ENCODE results near the gene TMEM17. TPM values are rescaled to one million over a fixed set of nuclear protein-coding genes. Genes with fewer than 3 reads are reported as not detected.

TMEM17 gene
- total RNA-seq, 2 experiments from 2014 or later: 0.34 to 0.42 TPM

DNA sequence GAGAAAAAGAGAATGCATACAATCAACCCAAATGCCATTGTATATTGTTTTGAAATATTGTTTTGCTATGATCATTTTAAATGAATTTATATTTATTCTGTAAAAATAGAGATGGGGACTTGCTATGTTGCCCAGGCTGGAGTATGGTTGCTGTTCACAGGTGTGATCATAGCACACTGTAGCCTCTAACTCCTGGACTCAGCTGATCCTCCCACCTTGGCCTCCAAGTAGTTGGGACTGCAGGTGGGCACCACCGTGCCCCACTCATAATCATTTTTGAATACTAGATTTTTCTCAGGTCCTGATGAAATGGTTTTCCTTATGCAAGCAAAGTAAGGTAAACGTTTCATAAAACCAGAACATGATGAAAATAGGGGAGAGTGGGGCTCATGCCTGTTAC lies 46.3 kb downstream of the TMEM17 start:
- ChIA-PET POLR2A (no interaction called here), CTCF (interaction anchor here (0.6 kb wide), 1 partner anchor 522 kb away, joined by 3 read pairs; no protein-coding TSS in a partner anchor)

DNA sequence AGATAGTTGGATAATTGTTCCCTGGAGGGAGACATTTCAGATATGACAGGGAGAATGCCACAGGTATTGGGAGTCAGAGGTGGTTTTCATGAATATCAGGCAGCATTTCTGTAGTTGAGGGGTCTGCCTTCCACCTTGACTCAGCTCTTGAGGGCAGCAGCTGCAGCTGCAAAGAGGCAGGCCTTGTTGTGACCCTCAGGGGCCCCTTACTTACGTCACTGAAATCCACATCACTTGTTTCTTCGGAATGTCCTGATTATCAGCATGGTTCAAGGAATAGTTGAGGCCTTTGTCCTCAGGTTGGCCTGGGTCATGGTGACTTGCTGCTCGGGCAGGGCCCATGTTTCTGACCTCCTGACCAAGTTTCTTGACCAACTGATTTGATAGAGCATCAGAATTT lies 46.9 kb downstream of the TMEM17 start:
- POLR2A ChIA-PET: no interaction called here
- CTCF ChIA-PET: interaction anchor here (0.6 kb wide), 1 partner anchor 521 kb away, joined by 3 read pairs; no protein-coding TSS in a partner anchor

DNA sequence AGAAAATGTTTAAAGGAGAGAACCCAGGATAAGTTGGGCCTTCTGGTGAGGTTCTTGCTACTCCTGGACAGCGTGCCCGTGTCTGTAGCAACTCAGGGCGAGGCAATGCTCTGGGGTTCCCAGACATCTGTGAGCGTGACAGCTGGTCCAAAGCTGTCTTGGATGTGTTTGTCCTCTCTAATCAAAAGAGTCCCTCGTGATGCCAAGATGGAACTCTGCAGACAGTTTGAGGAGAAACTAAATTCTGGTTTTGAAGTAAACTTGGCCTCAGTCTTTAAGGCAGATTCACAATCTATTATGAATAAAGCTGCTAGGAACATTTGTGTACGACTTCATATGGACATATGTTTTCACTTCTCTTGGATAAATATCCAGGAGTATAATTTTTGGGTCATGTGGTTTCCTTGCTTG lies 47.3 kb downstream of the TMEM17 start:
- POLR2A ChIA-PET: no interaction called here

DNA sequence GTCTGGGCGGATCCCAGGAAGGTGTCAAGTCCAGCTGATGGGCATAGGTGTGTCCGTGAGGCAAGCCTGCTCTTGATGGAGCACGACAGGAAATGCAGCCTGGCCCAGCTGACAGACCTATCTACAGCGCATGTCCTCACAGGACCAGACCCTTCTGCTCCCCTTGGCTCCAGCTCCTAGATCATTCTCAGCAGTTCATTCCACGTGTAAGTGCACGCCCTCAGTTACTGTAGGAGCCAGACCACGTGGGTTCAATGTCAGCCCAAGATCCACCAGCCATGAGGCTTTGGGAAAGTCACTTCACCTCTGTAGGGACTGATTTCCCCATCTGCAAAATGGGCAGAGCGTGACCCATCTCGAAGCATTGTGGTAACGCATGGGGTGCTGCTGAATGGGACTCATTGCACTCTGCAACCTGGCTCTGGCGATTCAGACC lies 47.8 kb downstream of the TMEM17 start:
- ChIA-PET POLR2A (no interaction called here), CTCF (interaction anchor here (1.1 to 4.2 kb wide), 3 partner anchors 11 to 316 kb away, joined by 3 to 58 read pairs (median 5); no protein-coding TSS in a partner anchor)

More for the DNA sequence above, 47.3 kb downstream of the TMEM17 start:
- CTCF ChIA-PET: no interaction called here

DNA sequence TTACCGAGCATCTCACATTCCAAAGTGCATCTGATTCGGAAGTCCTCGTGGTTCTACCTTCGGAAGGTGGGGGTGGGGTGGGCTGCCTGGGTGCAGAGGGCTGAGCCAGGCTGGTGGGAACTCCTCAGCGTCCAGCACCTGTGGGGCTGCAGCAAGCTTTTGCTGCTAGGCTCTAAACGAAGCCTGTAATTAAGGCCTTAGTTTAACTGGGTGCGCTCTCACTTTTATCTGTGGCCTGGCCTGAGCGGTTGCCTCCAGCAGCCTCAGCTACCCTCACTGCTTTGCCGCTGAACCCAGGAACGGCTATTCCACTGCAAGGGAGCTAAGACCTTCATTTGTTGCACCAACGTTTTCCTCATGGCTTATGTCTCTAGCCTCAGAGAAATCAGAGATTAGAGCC lies 48.4 kb downstream of the TMEM17 start:
- ChIA-PET POLR2A (interaction anchor here (0.6 kb wide), 1 partner anchor 919 kb away, joined by 4 read pairs; no protein-coding TSS in a partner anchor), CTCF (interaction anchor here (0.6 to 4.2 kb wide), 8 partner anchors 9 to 605 kb away, joined by 3 to 58 read pairs (median 3); partner anchors contain the start of gene EHBP1)

DNA sequence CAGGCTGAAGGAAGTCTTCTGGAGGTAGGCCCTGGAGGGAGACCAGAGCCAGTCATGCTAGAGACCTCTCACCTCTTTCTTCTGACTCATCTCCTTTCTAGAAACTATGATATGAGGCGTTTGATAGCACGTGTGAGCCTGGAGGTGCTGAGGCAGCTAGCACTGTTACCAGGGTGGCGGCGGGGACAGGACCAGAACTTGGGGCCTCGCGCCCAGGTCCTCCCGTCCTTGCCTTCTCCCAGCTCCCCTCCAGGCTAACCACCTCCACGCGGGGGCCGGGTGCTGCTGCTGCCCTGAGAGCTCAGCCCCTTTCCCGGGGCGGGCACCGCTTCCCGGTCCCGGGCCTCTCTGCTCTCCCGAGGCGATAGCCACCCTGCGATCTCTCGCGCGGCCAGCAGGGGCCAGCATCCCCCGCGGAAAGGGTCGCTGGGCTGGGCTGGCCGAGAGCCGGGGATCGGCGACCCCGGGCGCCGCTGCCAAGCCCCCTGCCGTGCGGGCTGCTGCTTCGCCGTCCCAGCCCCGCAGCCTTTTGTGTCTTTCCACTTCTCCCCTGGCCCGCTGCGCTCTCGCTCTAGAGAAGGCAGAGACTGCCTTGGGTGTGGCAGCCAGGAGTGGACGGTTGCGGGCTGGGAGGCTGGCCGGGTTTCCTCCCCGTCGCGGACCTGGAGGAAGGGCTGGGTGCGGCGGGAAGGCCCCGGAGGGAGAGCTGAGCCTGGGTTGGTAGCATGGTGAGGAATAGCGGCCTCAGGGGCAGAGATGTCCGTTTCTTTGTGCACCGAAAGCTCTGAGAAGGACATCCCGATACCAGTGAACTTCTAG lies 49.1 kb downstream of the TMEM17 start:
- POLR2A ChIA-PET: interaction anchor here (0.6 kb wide), 1 partner anchor 918 kb away, joined by 4 read pairs; no protein-coding TSS in a partner anchor
- CTCF ChIA-PET: interaction anchor here (0.6 to 4.2 kb wide), 14 partner anchors 9 to 604 kb away, joined by 3 to 58 read pairs (median 4); partner anchors contain the start of genes EHBP1 and TMEM17

DNA sequence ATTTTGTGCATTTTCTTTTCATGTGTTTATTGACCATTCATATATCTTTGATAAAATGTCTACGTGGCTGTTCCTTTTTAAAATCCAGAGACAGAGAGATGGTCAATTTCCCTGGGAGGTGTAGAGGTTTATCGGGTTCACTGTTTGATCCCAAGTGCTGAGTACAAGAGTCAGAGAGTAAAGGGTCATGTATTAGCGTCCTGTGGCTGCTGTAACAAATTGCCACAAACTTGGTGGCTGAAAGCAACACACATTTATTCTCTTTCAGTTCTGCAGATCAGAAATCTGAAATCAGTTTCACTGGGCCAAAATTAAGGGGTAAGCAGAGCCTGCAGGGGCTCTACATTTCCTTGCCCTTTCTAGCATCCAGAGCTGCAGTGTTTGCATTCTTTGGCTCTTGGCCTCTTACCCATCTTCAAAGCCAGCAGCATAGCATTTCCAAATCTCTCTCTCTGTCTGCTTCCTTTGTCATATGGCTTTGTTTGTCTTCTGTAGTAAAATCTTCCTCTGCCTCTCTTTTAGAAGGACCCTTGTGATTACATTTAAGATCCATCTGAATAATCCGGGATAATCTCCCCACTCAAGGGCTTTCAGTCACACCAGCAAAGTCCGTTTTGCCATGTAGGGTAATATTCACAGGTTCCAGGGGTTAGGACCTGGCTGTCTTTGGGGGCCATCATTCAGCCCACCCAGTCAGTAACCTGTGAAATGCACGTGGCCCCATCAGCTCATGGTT lies 49.9 kb downstream of the TMEM17 start:
- ChIA-PET CTCF (interaction anchor here (0.7 to 4.2 kb wide), 10 partner anchors 9 to 318 kb away, joined by 3 to 58 read pairs (median 4); partner anchors contain the start of genes EHBP1 and TMEM17), POLR2A (no interaction called here)

DNA sequence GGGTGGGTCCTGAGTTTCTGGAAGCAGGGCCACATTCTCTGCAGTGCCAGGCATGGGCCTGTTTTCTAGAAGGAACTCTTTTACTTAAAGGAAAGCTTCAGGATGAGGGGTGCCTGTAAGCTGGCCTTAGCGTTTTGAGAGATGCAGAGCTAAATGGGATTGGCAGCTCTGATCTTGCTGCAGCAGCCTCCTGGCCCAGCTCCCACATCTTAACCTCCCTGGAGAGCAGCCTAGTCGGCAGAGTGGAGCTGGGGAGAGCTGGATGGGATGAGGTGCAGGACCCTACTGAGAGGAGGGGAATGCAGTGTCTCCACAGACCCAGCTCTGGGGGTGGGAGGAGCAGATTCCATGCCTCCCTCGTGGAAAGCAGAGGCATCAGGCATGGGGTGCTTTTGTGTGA lies 52.0 kb downstream of the TMEM17 start:
- ChIA-PET POLR2A (no interaction called here), CTCF (no interaction called here)

DNA sequence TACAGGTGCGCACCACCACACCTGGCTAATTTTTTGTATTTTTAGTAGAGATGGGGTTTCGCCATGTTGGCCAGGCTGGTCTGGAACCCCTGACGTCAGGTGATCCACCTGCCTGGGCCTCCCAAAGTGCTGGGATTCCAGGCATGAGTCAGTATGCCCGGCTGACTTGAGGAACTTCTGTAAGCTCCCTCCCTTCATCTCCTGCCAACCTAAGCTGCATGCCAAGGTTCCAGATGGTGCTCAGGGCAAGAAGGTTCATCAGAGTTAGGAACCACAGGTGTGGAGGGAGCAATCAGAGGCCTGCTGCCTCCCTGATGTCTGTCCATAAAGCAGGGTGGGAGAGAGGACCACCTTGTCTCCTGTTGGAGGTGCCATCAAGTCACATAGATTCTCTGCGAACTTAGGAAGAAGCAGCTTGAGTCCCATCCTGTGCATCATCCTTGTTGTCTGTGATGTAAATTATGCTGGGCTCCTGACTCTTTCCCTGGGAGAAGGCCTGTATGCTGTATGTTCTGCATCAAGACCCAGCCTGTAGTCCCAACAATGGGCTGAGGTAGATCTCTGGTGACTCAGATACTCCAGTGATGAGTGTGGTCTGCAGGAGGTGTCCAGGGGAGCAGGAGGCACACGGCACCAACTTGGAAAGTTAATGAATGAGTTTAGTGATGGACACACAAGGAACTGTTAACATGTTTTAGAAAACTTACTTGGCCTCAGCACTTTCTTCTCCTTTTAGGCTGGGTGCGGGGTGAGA lies 53.1 kb downstream of the TMEM17 start:
- CTCF ChIA-PET: no interaction called here
- POLR2A ChIA-PET: no interaction called here

DNA sequence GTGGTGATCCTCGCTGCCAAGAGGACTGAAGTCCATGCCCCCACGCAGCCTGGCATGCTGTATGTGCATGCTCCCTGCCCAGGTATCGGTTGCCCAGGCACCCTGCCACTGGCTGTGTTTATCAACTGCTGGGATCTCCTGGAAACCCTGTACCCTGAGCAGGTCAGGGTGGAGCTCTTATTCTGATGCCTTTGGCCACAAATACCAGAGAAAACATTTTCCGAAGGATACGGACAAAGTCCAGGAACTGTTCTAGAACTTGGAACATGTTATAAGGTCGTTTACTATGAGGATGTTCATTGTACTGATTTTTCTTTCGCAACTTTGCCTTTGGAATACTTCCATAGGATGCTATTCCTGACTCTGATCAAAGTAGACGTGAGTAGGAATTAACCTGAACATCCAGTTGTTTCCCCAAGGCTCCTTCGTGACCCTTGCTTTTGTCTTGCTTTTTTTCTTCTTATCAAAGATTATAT lies 55.2 kb downstream of the TMEM17 start:
- ChIA-PET CTCF (no interaction called here), POLR2A (no interaction called here)

Other genes with a start within 250 kb of the TMEM17 start
- gene EHBP1, start 199.5 kb upstream of the TMEM17 start, total RNA-seq: 10 to 100 TPM; 23.4 to 27.9 TPM

Data from activated CD8-positive, alpha-beta memory T cell treated with anti-CD3 and anti-CD28 coated beads for 36 hours (primary cell).